ENCODE results near the gene ZNF385B. TPM values are rescaled to one million over a fixed set of nuclear protein-coding genes. Genes with fewer than 3 reads are reported as not detected.

The ZNF385B gene
- polyA plus RNA-seq, 1 of the 3 experiments (the other 2 are of a cell fraction), result 0.16 TPM

DNA sequence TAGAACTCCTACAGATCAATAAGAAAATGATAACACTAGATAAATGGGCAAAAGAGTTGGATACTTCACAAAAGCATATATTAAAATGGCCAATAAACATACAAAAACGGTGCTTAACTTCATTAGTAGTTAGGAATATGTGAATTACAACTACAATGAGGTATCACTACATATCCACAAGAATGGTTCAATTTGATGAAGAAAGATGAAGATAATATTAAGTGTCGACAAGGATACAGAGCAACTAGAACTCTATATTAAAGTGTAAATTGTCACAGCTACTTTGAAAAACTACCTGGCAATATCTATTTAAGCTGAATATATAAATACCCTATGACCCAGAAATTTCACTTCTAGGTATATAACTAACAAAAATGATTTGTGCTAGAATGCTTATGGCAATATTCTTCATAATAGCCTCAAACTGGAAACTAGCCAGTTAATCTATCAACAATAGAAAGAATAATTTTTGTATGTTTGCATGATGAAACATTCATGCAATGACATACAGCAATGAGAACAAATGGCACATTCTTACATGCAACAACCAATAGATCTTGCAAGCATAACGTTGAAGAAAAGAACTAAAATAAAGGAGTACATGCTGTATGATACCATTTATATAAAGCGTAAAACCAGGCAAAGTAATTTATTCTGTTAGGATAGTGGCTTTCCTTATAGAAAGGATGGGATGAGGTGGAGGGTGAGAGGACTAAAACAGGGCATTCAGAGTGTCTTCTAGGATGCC lies 306.6 kb downstream of the ZNF385B start:
- no peaks in the 10 kb centered on the region for H3F3A ChIP-seq (replicated peaks; ENCODE audit: insufficient read depth)
- no peaks in the 10 kb centered on the region for H4K20me1 ChIP-seq (ENCODE audit: insufficient read depth)
- ChIA-PET POLR2A (no interaction called here), CTCF (no interaction called here)
- no peak overlapping the region for H3K27ac ChIP-seq (ENCODE audit: low read depth in 2 of 2, low read length in 1 of 2)
- H3K9me2 ChIP-seq, result no peaks in the 10 kb centered on the region
- no peaks in the 10 kb centered on the region for H3K9me3 ChIP-seq
- no peak overlapping the region for H2AFZ ChIP-seq (ENCODE audit: low read depth)
- H3K4me2 ChIP-seq, result no peak overlapping the region
- no peaks in the 10 kb centered on the region for H3K79me2 ChIP-seq (ENCODE audit: insufficient read depth)
- WGBS (ENCODE audit: low lambda C conversion rate), result 77% methylated on average over 4 of the region's 4 CpGs
- no peak for TF ChIP-seq TEAD4 (IDR thresholded peaks at IDR 0.05; ENCODE audit: borderline replicate concordance, insufficient read depth)
- TF ChIP-seq REST (IDR thresholded peaks at IDR 0.05; ENCODE audit: low read depth, low read length), result no peak
- TF ChIP-seq, protein P1, sequence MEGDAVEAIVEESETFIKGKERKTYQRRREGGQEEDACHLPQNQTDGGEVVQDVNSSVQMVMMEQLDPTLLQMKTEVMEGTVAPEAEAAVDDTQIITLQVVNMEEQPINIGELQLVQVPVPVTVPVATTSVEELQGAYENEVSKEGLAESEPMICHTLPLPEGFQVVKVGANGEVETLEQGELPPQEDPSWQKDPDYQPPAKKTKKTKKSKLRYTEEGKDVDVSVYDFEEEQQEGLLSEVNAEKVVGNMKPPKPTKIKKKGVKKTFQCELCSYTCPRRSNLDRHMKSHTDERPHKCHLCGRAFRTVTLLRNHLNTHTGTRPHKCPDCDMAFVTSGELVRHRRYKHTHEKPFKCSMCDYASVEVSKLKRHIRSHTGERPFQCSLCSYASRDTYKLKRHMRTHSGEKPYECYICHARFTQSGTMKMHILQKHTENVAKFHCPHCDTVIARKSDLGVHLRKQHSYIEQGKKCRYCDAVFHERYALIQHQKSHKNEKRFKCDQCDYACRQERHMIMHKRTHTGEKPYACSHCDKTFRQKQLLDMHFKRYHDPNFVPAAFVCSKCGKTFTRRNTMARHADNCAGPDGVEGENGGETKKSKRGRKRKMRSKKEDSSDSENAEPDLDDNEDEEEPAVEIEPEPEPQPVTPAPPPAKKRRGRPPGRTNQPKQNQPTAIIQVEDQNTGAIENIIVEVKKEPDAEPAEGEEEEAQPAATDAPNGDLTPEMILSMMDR (IDR thresholded peaks at IDR 0.05), result no peak
- no peak for TF ChIP-seq RCOR1 (IDR thresholded peaks at IDR 0.05; ENCODE audit: low read length)
- no peak for TF ChIP-seq TCF12 (IDR thresholded peaks at IDR 0.05)
- TF ChIP-seq RFX5 (IDR thresholded peaks at IDR 0.05; ENCODE audit: low read length), result no peak
- TF ChIP-seq, protein P2, sequence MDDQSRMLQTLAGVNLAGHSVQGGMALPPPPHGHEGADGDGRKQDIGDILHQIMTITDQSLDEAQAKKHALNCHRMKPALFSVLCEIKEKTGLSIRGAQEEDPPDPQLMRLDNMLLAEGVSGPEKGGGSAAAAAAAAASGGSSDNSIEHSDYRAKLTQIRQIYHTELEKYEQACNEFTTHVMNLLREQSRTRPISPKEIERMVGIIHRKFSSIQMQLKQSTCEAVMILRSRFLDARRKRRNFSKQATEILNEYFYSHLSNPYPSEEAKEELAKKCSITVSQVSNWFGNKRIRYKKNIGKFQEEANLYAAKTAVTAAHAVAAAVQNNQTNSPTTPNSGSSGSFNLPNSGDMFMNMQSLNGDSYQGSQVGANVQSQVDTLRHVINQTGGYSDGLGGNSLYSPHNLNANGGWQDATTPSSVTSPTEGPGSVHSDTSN (IDR thresholded peaks at IDR 0.05), result no peak
- no peak for TF ChIP-seq GABPA (IDR thresholded peaks at IDR 0.05; ENCODE audit: low read depth)
- no peak for TF ChIP-seq FOXJ3 (CRISPR knock-in tag; IDR thresholded peaks at IDR 0.05)
- no peak for TF ChIP-seq RXRA (IDR thresholded peaks at IDR 0.05; ENCODE audit: borderline replicate concordance, low read depth)
- TF ChIP-seq TAF1 (IDR thresholded peaks at IDR 0.05; ENCODE audit: borderline replicate concordance, low read depth, low read length), result no peak
- TF ChIP-seq, protein P3, sequence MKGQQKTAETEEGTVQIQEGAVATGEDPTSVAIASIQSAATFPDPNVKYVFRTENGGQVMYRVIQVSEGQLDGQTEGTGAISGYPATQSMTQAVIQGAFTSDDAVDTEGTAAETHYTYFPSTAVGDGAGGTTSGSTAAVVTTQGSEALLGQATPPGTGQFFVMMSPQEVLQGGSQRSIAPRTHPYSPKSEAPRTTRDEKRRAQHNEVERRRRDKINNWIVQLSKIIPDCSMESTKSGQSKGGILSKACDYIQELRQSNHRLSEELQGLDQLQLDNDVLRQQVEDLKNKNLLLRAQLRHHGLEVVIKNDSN (IDR thresholded peaks at IDR 0.05; ENCODE audit: borderline replicate concordance, low read depth), result no peak
- TF ChIP-seq IRF3 (IDR thresholded peaks at IDR 0.05; ENCODE audit: low read depth, low read length), result no peak
- TF ChIP-seq EZH2phosphoT487 (IDR thresholded peaks at IDR 0.05; ENCODE audit: borderline replicate concordance, low read depth), result no peak
- no peak overlapping the region for H3K9ac ChIP-seq
- no peak for DNase-seq
- no peaks in the 10 kb centered on the region for H3K36me3 ChIP-seq (replicated peaks in 1 of 2; ENCODE audit: control insufficient read depth in 1 of 2, insufficient read depth in 2 of 2, low read length in 1 of 2)
- H3K4me1 ChIP-seq (ENCODE audit: control insufficient read depth in 1 of 2, insufficient read depth in 2 of 2, low read depth in 1 of 2, low read length in 1 of 2), result no peaks in the 10 kb centered on the region; a peak in 1 of 4 replicates
- no peak overlapping the region for H3K4me3 ChIP-seq (ENCODE audit: low read depth in 2 of 2, low read length in 1 of 2)
- H3K27me3 ChIP-seq (ENCODE audit: insufficient read depth), result no peaks in the 10 kb centered on the region
